ENCODE data around the gene APBA1. TPM values are rescaled to one million over a fixed set of nuclear protein-coding genes. Genes with fewer than 3 reads are reported as not detected.

The APBA1 gene
- polyA plus RNA-seq, 1 donor (not counting 4 experiments of a cell fraction or from before 2014, with no cell fraction given): 0.66 TPM

DNA sequence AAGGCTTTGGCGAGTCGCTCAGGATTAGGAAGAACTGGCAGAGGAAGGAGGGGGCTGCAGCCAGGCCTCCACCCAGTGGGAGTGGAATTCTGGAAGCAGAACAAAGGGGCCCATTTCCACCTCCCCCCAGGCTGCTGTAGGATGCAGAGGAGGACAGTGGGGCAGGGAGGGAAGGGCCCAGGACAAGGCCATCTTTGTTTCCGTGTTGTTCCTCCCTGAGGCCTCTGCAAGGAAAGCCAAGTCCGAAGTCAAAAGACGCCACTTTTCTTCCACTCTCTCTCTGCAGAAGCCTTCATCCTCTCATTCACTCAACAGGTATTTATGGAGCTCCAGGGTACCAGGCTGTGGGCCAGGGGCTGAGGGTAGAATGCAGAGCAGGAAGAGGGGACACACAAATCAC, 276.5 kb downstream of the APBA1 start:
- no peak overlapping the region for H3K27ac ChIP-seq (ENCODE audit: control insufficient read depth, insufficient read depth, low read length)
- H3K79me2 ChIP-seq (ENCODE audit: control insufficient read depth, insufficient read depth, low read length): no peaks in the 10 kb centered on the region
- H3K36me3 ChIP-seq (ENCODE audit: control insufficient read depth in 2 of 2, extremely low read depth in 1 of 2, insufficient read depth in 2 of 2, low read length in 2 of 2): no peaks in the 10 kb centered on the region
- no peaks in the 10 kb centered on the region for H4K20me1 ChIP-seq (ENCODE audit: control insufficient read depth, extremely low read depth, insufficient read depth, low read length)
- no peak overlapping the region for H2AFZ ChIP-seq (ENCODE audit: control insufficient read depth, low read length)
- H3K4me2 ChIP-seq (ENCODE audit: control insufficient read depth, extremely low read depth, insufficient read depth, low read depth, low read length): no peak overlapping the region
- DNase-seq (ENCODE audit: low read depth, low spot score) (no peak), FAIRE-seq (no peak)
- H3K9ac ChIP-seq (ENCODE audit: control insufficient read depth, extremely low read depth, insufficient read depth, low read length): no peak overlapping the region
- H3K9me3 ChIP-seq (ENCODE audit: control insufficient read depth, low read depth, low read length): no peaks in the 10 kb centered on the region
- dilution Hi-C loops (cut with MboI; ENCODE audit: extremely low pct_ligation_motif_present, low sequenced_read_pairs): no loop called here
- TF ChIP-seq EZH2 (IDR thresholded peaks at IDR 0.05; ENCODE audit: low read length): no peak
- TF ChIP-seq, protein P1, sequence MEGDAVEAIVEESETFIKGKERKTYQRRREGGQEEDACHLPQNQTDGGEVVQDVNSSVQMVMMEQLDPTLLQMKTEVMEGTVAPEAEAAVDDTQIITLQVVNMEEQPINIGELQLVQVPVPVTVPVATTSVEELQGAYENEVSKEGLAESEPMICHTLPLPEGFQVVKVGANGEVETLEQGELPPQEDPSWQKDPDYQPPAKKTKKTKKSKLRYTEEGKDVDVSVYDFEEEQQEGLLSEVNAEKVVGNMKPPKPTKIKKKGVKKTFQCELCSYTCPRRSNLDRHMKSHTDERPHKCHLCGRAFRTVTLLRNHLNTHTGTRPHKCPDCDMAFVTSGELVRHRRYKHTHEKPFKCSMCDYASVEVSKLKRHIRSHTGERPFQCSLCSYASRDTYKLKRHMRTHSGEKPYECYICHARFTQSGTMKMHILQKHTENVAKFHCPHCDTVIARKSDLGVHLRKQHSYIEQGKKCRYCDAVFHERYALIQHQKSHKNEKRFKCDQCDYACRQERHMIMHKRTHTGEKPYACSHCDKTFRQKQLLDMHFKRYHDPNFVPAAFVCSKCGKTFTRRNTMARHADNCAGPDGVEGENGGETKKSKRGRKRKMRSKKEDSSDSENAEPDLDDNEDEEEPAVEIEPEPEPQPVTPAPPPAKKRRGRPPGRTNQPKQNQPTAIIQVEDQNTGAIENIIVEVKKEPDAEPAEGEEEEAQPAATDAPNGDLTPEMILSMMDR (optimal IDR thresholded peaks at IDR 0.05 in 1 of 3, IDR thresholded peaks at IDR 0.05 in 1 of 3, conservative IDR thresholded peaks at IDR 0.05 in 1 of 3; ENCODE audit: extremely low read depth in 1 of 3, insufficient read depth in 2 of 3, low read length in 3 of 3): no peak
- H3K4me3 ChIP-seq (ENCODE audit: control insufficient read depth in 2 of 3, extremely low read depth in 1 of 3, insufficient read depth in 2 of 3, low read depth in 1 of 3, low read length in 3 of 3): no peak overlapping the region
- H3K4me1 ChIP-seq (ENCODE audit: control insufficient read depth, extremely low read depth, insufficient read depth, low read length): peaks cover 8% of the 10 kb centered on the region
- H3K27me3 ChIP-seq (ENCODE audit: control insufficient read depth, extremely low read depth, insufficient read depth, low read length): peaks cover 3% of the 10 kb centered on the region
- no peaks in the 10 kb centered on the region for H3K9me1 ChIP-seq (ENCODE audit: control insufficient read depth, extremely low read depth, insufficient read depth, low read length)

DNA sequence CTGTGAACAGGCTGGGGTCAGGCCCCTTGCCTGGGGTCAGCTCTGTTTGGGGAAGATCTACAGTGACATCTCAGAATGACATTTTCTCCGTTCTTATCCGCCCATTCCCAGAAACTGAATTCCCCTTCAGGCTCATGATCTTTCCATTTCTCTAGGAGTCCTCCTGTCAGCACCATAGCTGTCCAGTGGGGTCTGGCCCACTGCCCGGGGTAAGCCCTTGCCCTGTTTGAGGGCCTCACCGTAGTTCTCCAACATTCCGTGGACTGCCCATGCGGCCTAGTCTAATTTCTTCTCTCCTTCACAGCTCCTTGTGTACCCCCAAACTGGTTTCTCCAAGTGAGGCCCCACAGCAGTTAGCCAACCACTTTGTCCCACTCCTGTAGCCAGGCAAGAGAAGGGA, 278.7 kb downstream of the APBA1 start:
- no peak overlapping the region for H3K4me2 ChIP-seq (ENCODE audit: control insufficient read depth, extremely low read depth, insufficient read depth, low read depth, low read length)
- dilution Hi-C loops (cut with MboI; ENCODE audit: extremely low pct_ligation_motif_present, low sequenced_read_pairs): no loop called here
- H3K4me3 ChIP-seq (ENCODE audit: control insufficient read depth in 2 of 3, extremely low read depth in 1 of 3, insufficient read depth in 2 of 3, low read depth in 1 of 3, low read length in 3 of 3): no peak overlapping the region
- H4K20me1 ChIP-seq (ENCODE audit: control insufficient read depth, extremely low read depth, insufficient read depth, low read length): no peaks in the 10 kb centered on the region
- no peak for FAIRE-seq
- H2AFZ ChIP-seq (ENCODE audit: control insufficient read depth, low read length): no peak overlapping the region
- H3K27ac ChIP-seq (ENCODE audit: control insufficient read depth, insufficient read depth, low read length): no peak overlapping the region
- no peak overlapping the region for H3K9ac ChIP-seq (ENCODE audit: control insufficient read depth, extremely low read depth, insufficient read depth, low read length)
- H3K27me3 ChIP-seq (ENCODE audit: control insufficient read depth, extremely low read depth, insufficient read depth, low read length): peaks cover 3% of the 10 kb centered on the region
- H3K79me2 ChIP-seq (ENCODE audit: control insufficient read depth, insufficient read depth, low read length): no peaks in the 10 kb centered on the region
- no peaks in the 10 kb centered on the region for H3K36me3 ChIP-seq (ENCODE audit: control insufficient read depth in 2 of 2, extremely low read depth in 1 of 2, insufficient read depth in 2 of 2, low read length in 2 of 2)
- H3K9me1 ChIP-seq (ENCODE audit: control insufficient read depth, extremely low read depth, insufficient read depth, low read length): no peaks in the 10 kb centered on the region
- TF ChIP-seq, protein P1 (optimal IDR thresholded peaks at IDR 0.05 in 1 of 3, IDR thresholded peaks at IDR 0.05 in 1 of 3, conservative IDR thresholded peaks at IDR 0.05 in 1 of 3; ENCODE audit: extremely low read depth in 1 of 3, insufficient read depth in 2 of 3, low read length in 3 of 3): no peak
- TF ChIP-seq EZH2 (IDR thresholded peaks at IDR 0.05; ENCODE audit: low read length): no peak
- H3K9me3 ChIP-seq (ENCODE audit: control insufficient read depth, low read depth, low read length): no peaks in the 10 kb centered on the region
- DNase-seq (ENCODE audit: low read depth, low spot score): no peak
- H3K4me1 ChIP-seq (ENCODE audit: control insufficient read depth, extremely low read depth, insufficient read depth, low read length): peaks cover 8% of the 10 kb centered on the region

Measured in keratinocyte (primary cell).